ENCODE measurements around the gene FBF1.

DNA sequence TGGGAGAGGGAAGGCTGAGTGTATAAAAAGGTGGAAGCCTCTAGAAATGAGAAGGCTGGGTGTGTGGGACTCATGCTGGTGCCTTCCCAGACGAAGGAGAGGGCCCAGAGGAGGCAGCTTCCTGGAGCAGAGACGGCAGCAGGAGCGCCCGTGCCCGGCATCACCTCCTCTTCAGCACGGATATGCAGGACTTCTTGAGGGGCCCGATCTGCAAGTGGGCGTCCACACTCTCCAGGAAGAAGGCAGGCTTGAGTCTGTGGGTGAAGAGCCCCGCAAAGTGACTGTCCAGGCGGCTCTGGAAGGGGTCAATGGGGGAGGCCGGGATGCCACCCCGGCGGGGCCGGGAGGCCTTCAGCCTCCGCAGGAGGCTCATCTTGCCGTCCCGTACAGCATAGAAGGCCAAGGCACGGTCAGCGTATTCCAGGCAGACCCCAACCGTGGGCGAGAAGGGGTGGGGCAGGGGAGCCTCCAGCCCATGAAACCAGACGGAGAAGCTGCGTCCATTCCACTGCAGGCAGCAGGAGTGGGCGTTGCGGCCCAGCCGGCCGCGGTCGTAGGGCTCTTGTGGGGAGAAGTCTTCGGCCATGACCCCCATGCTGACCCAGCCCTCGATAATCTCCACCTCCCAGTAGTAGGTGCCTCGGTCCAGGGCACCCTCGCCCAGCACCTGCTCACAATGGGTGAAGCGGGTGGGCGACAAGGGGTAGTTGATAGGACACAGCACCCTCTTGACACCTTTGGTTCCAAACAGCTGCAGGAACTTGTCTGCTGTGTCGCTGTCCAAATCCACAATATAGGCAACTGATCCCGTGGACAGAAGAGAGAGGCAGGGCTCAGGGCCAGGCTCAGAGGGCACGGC lies 66.3 kb downstream of the FBF1 start:
- TF ChIP-seq, protein P1, sequence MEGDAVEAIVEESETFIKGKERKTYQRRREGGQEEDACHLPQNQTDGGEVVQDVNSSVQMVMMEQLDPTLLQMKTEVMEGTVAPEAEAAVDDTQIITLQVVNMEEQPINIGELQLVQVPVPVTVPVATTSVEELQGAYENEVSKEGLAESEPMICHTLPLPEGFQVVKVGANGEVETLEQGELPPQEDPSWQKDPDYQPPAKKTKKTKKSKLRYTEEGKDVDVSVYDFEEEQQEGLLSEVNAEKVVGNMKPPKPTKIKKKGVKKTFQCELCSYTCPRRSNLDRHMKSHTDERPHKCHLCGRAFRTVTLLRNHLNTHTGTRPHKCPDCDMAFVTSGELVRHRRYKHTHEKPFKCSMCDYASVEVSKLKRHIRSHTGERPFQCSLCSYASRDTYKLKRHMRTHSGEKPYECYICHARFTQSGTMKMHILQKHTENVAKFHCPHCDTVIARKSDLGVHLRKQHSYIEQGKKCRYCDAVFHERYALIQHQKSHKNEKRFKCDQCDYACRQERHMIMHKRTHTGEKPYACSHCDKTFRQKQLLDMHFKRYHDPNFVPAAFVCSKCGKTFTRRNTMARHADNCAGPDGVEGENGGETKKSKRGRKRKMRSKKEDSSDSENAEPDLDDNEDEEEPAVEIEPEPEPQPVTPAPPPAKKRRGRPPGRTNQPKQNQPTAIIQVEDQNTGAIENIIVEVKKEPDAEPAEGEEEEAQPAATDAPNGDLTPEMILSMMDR (conservative IDR thresholded peaks at IDR 0.05 in 1 of 2, IDR thresholded peaks at IDR 0.05 in 1 of 2; ENCODE audit: extremely low read depth in 1 of 2, insufficient read depth in 1 of 2, low read depth in 1 of 2, low read length in 2 of 2) = no peak
- TF ChIP-seq EZH2 (IDR thresholded peaks at IDR 0.05; ENCODE audit: borderline replicate concordance, low read length) = no peak
